SU-DHL-6 (cell line): ENCODE measurements around the gene SCARB1.

ENCODE experiments used
- EZH2phosphoT487 ChIP-seq: fragments of 200-600 bp; sonication (generic), shearing (Covaris generic); conservative IDR thresholded peaks from 2 replicates; pipeline ENCODE4 v1.6.1; 2018; ENCODE audit warnings: mild to moderate bottlenecking, antibody characterized with exemption, low read length, moderate library complexity, mixed read lengths
- TF ChIP-seq, protein P1 (sequence below): fragments of 200-600 bp; sonication (generic); IDR thresholded peaks from one replicate; pipeline ENCODE4 v1.5.1; 2017; ENCODE audit warnings: antibody characterized with exemption, mild to moderate bottlenecking, low read length, moderate library complexity; ENCODE audit not compliant: insufficient read depth, poor library complexity, severe bottlenecking

DNA sequence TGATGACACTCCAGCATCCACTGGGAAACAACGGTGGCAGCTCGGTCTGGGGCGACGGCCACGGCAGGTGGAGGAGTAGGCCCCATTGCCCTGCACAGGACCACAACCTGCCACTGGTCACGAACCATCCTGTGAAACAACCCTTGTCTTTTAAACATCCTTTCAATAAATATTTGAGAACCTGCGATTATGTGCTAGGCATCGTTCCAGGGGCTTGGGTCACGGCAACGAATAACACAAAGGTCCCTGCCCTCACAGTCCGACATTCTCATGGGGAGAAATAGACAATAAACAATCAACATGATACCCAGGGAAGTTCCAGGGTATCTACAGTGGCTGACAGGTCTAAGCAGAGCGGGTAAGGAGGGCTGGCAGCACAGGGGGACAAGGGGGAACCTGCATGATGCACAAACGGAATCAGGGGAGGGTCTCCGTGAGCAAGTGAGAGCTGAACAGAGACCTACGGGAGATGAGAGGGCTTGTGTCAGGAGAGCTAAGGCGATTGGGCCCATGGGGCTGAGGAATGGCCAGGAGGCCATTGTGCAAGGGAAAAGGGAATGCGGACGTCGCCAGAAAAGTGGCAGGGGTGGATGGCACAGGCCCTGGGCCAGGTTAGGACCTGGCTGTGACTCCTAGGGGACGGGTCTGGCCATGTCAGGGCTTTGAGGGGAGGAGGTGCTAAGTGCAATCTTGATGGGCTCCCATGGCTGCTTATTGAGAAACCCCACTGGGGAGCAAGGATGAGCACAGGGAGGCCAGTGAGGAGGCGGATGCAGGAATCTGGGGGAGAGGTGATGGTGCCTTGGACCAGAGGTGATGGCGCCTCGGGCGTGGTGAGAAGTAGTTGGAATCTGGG is 9.7 kb downstream of the SCARB1 start:
- TF ChIP-seq EZH2phosphoT487, result no peak
- TF ChIP-seq, protein P1, sequence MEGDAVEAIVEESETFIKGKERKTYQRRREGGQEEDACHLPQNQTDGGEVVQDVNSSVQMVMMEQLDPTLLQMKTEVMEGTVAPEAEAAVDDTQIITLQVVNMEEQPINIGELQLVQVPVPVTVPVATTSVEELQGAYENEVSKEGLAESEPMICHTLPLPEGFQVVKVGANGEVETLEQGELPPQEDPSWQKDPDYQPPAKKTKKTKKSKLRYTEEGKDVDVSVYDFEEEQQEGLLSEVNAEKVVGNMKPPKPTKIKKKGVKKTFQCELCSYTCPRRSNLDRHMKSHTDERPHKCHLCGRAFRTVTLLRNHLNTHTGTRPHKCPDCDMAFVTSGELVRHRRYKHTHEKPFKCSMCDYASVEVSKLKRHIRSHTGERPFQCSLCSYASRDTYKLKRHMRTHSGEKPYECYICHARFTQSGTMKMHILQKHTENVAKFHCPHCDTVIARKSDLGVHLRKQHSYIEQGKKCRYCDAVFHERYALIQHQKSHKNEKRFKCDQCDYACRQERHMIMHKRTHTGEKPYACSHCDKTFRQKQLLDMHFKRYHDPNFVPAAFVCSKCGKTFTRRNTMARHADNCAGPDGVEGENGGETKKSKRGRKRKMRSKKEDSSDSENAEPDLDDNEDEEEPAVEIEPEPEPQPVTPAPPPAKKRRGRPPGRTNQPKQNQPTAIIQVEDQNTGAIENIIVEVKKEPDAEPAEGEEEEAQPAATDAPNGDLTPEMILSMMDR, result no peak
